Measurements from ENCODE around the gene PTPRK.

DNA sequence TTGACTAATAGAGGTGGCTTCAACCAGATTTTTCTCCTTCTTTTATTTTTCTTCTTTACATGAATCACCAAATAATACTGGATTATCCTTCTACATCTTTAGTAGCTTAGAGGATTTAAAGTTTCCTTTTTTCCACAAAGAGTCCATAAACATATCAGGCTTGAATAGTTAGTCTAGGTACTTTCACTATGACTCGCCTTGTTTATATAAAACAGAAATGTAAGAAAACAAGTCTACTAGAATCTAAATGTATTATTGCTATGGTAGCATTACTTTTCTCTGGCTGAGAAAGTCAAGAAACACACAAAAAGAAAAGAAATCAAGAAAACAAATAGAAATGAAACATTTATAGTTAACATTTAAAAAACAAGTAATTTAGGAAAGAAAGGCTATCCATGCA lies 215.2 kb downstream of the PTPRK start:
- TF ChIP-seq CTCF (IDR thresholded peaks at IDR 0.05) (no peak), POLR2A (IDR thresholded peaks at IDR 0.05) (no peak)

Measured in thyroid gland (tissue), 4 donors.